K562 (cell line): Measurements from ENCODE around the gene STK33. TPM values are rescaled to one million over a fixed set of nuclear protein-coding genes. Genes with fewer than 3 reads are reported as not detected.

Experiments used
- ATAC-seq: fragments of 200-7000 bp; cut with Tn5 transposase; 3 replicates; pipeline ENCODE4 v1.9.1; 2020; ENCODE audit warnings: moderate library complexity
- BruUV-seq: library from RNA; stranded (reverse); fragments of 400-500 nt; replicated peaks from 2 replicates; lab custom pipeline; 2021; lab: Mats Ljungman, UMichigan
- CTCF ChIA-PET: fragments of 300-600 bp; formaldehyde crosslinking; extraction: SDS; loops from one replicate; lab custom pipeline; 2021; ENCODE audit warnings: low intra/inter-chr PET ratio; lab: Yijun Ruan, JAX
- POLR2A ChIA-PET: fragments of 300-600, 350-650 bp; sonication (Branson Sonifier 250); formaldehyde crosslinking; extraction: SDS; loops from one replicate; lab custom pipeline; 2021; ENCODE audit warnings: antibody characterized with exemption, inconsistent platforms; lab: Yijun Ruan, JAX
- DNase-seq, 4 experiments: peaks; one replicate each; pipeline versions ENCODE4 v3.0.0 to v3.0.0-alpha.2; 2011 to 2018; ENCODE audit warnings: low spot score in 3 of 4, mixed read lengths in 3 of 4; ENCODE audit errors: extremely low read depth in 1 of 4
- FAIRE-seq: peaks from 2 replicates; lab custom pipeline; 2011; peaks lifted over from hg19 to GRCh38; lab: Jason Lieb, UNC
- H2AFZ ChIP-seq: 2 replicates; pipeline ENCODE4 v1.6.0; 2011; ENCODE audit warnings: low read depth, low read length, control low read depth, inconsistent platforms
- H3K27ac ChIP-seq: fragments of 200-600 bp; 3 replicates; pipeline ENCODE4 v1.8.0; 2011; ENCODE audit warnings: low read depth, mild to moderate bottlenecking, control low read depth, inconsistent platforms, low read length, moderate library complexity, mixed read lengths; ENCODE audit errors: extremely low read depth
- H3K27me3 ChIP-seq, 2 experiments: fragments of 300-600 bp in 1 of 2; 2 replicates in 1 of 2; 3 replicates in 1 of 2; pipeline versions ENCODE4 v1.6.0 to v1.8.0; 2011; ENCODE audit warnings: inconsistent platforms in 2 of 2, low read length in 2 of 2, mild to moderate bottlenecking in 1 of 2, mixed read lengths in 1 of 2, moderate library complexity in 1 of 2; ENCODE audit not compliant: control insufficient read depth in 2 of 2, insufficient read depth in 2 of 2
- H3K36me3 ChIP-seq: fragments of 300-600 bp; 3 replicates; pipeline ENCODE4 v1.8.0; 2011; ENCODE audit warnings: mild to moderate bottlenecking, low read length, inconsistent platforms; ENCODE audit not compliant: control insufficient read depth, insufficient read depth
- H3K4me1 ChIP-seq, 2 experiments: fragments of 200-600 bp in 1 of 2; replicated peaks in 1 of 2; 2 replicates in 1 of 2; 3 replicates in 1 of 2; pipeline versions ENCODE4 v1.5.1 to v1.8.0; 2011; ENCODE audit warnings: inconsistent platforms in 2 of 2, low read length in 2 of 2, mild to moderate bottlenecking in 1 of 2, mixed read lengths in 1 of 2, moderate library complexity in 1 of 2; ENCODE audit not compliant: control insufficient read depth in 2 of 2, insufficient read depth in 2 of 2
- H3K4me2 ChIP-seq: 2 replicates; pipeline ENCODE4 v1.6.1; 2011; ENCODE audit warnings: low read length, control low read depth, inconsistent platforms, mixed read lengths; ENCODE audit not compliant: insufficient read depth
- H3K4me3 ChIP-seq: fragments of 200-600 bp; sonication (generic), shearing (Covaris generic); 2 replicates; pipeline ENCODE4 v1.5.1; 2016; ENCODE audit warnings: control low read depth, inconsistent platforms
- H3K79me2 ChIP-seq: fragments of 200-600 bp; 3 replicates; pipeline ENCODE4 v1.8.0; 2011; ENCODE audit warnings: low read length, inconsistent platforms; ENCODE audit not compliant: control insufficient read depth, insufficient read depth
- H3K9ac ChIP-seq, 2 experiments: 2 replicates each; pipeline versions ENCODE4 v1.6.0 to v1.6.1; 2011; ENCODE audit warnings: low read depth in 2 of 2, low read length in 2 of 2, control low read depth in 1 of 2, inconsistent platforms in 1 of 2, mild to moderate bottlenecking in 1 of 2, mixed read lengths in 1 of 2; ENCODE audit not compliant: insufficient read depth in 1 of 2
- H3K9me1 ChIP-seq: one replicate; pipeline ENCODE4 v1.6.0; 2011; ENCODE audit warnings: inconsistent platforms, mild to moderate bottlenecking, low read length, moderate library complexity; ENCODE audit not compliant: control insufficient read depth, insufficient read depth
- H3K9me3 ChIP-seq: replicated peaks from 2 replicates; pipeline ENCODE4 v1.5.1; 2011; ENCODE audit warnings: low read depth, low read length, inconsistent platforms; ENCODE audit not compliant: control insufficient read depth, insufficient read depth
- H4K20me1 ChIP-seq: replicated peaks from 2 replicates; pipeline ENCODE4 v1.6.1; 2011; ENCODE audit warnings: low read length, inconsistent platforms, mixed read lengths; ENCODE audit not compliant: control insufficient read depth, insufficient read depth
- CREB3 ChIP-seq: fragments of 450-650 bp; conservative IDR thresholded peaks from 2 replicates; pipeline ENCODE4 v1.6.1; 2016; ENCODE audit warnings: missing genetic modification characterization, low read depth, mild to moderate bottlenecking, missing compliant biosample characterization, moderate library complexity
- CTCF ChIP-seq, 3 experiments: IDR thresholded peaks in 2 of 3; conservative IDR thresholded peaks in 1 of 3; 2 replicates each; pipeline ENCODE4 v1.5.1; 2011 to 2012; ENCODE audit warnings: low read length in 3 of 3, mild to moderate bottlenecking in 3 of 3, control low read depth in 2 of 3, improper control_type of control experiment in 1 of 3, inconsistent platforms in 1 of 3, low read depth in 1 of 3, mixed read lengths in 1 of 3, moderate library complexity in 1 of 3; ENCODE audit not compliant: insufficient read depth in 2 of 3
- ERF ChIP-seq: fragments of 450-650 bp; formaldehyde crosslinking; IDR thresholded peaks from 2 replicates; pipeline ENCODE4 v1.4.0; 2020; ENCODE audit warnings: mild to moderate bottlenecking, mixed read lengths
- FOXA3 ChIP-seq, 2 experiments: fragments of 450-650 bp in 1 of 2; sonication (generic) in 1 of 2; formaldehyde crosslinking; IDR thresholded peaks in 1 of 2; conservative IDR thresholded peaks in 1 of 2; 2 replicates each; pipeline versions ENCODE4 v1.4.0 to v1.8.0; 2020 to 2022; ENCODE audit warnings: mild to moderate bottlenecking in 2 of 2, missing genetic modification reagents in 1 of 2
- GTF2B ChIP-seq: IDR thresholded peaks from 2 replicates; pipeline ENCODE4 v1.6.1; 2011; ENCODE audit not compliant: insufficient read length; ENCODE audit errors: extremely low read depth
- ILF3 ChIP-seq: fragments of 450-650 bp; IDR thresholded peaks from 2 replicates; pipeline ENCODE4 v1.6.1; 2018; ENCODE audit warnings: antibody characterized with exemption, mild to moderate bottlenecking, moderate library complexity, borderline replicate concordance
- IRF2 ChIP-seq: sonication (generic); formaldehyde crosslinking; IDR thresholded peaks from 2 replicates; pipeline ENCODE4 v1.8.1; 2022; ENCODE audit warnings: mild to moderate bottlenecking, missing genetic modification reagents
- MCM5 ChIP-seq: fragments of 450-650 bp; IDR thresholded peaks from 2 replicates; pipeline ENCODE4 v1.6.1; 2016; ENCODE audit warnings: low read depth
- NCOA6 ChIP-seq: fragments of 450-650 bp; IDR thresholded peaks from 2 replicates; pipeline ENCODE4 v1.6.1; 2017; ENCODE audit warnings: mild to moderate bottlenecking
- SREBF1 ChIP-seq: fragments of 150-350 bp; IDR thresholded peaks from 2 replicates; pipeline ENCODE4 v1.6.1; 2014; ENCODE audit warnings: antibody characterized with exemption, low read depth, low read length, borderline replicate concordance
- ZKSCAN8 ChIP-seq: fragments of 200-800 bp; sonication (Bioruptor generic); IDR thresholded peaks from 2 replicates; pipeline ENCODE4 v1.6.1; 2016; ENCODE audit warnings: missing genetic modification characterization, missing compliant biosample characterization
- ZMIZ1 ChIP-seq, 2 experiments: fragments of 150-350 bp in 1 of 2; IDR thresholded peaks; 2 replicates each; pipeline ENCODE4 v1.6.1; 2012 to 2016; ENCODE audit warnings: low read depth in 2 of 2, low read length in 2 of 2, mild to moderate bottlenecking in 1 of 2, moderate library complexity in 1 of 2
- ZNF143 ChIP-seq: sonication (generic); formaldehyde crosslinking; IDR thresholded peaks from 2 replicates; pipeline ENCODE4 v1.9.0; 2022; ENCODE audit warnings: mild to moderate bottlenecking, missing genetic modification reagents
- ZNF717 ChIP-seq: fragments of 250-450 bp; sonication (Bioruptor Pico); IDR thresholded peaks from 2 replicates; pipeline ENCODE4 v1.5.0; 2021
- ZNF77 ChIP-seq: fragments of 250-450 bp; sonication (Bioruptor Pico); IDR thresholded peaks from 2 replicates; pipeline ENCODE4 v1.5.0; 2020
- WGBS: fragments of 100-300 bp; shearing (Covaris generic); methylation state at CpG from one replicate; pipeline ENCODE4 v1.1.6; 2016; ENCODE audit warnings: low coverage, mixed read lengths; ENCODE audit not compliant: insufficient coverage; ENCODE audit errors: missing lambda C conversion rate; 5-methylcytosine and 5-hydroxymethylcytosine counted together
- in situ Hi-C: fragments of 300-500 bp; cut with MboI; formaldehyde crosslinking; loops from 4 replicates; pipeline ENCODE4 v1.15.0; 2018; ENCODE audit warnings: inconsistent platforms, mixed read lengths
- intact Hi-C: fragments of 100-400 bp; cut with micrococcal nuclease; formaldehyde crosslinking; loops from 2 replicates; pipeline ENCODE4 v1.14.2; 2022
- polyA plus RNA-seq, 8 experiments: library from polyadenylated mRNA; depleted of rRNA in 4 of 8; stranded (reverse) in 5 of 8; unstranded in 3 of 8; fragments of >200 nt; fragmentation: Nextera tagmentation in 2 of 8; fragmentation: Illumina TruSeq in 1 of 8; extraction: Ambion mirVana in 2 of 8; extraction: Trizol in 1 of 8; gene quantifications; 2 replicates each; pipeline versions ENCODE4 v1.2.1 to v1.2.3, GENCODE V29; 2011 to 2014; ENCODE audit warnings: inconsistent platforms in 1 of 8, missing spikeins in 1 of 8
- total RNA-seq, 7 experiments: library from RNA; depleted of rRNA in 6 of 7; stranded (reverse); fragments of >200 nt in 6 of 7; fragmentation: Illumina TruSeq in 2 of 7; extraction: Trizol in 2 of 7; gene quantifications; 2 replicates each; pipeline versions ENCODE4 v1.2.1 to v1.2.3, GENCODE V29; 2011 to 2021; ENCODE audit warnings: low replicate concordance in 1 of 7

The STK33 gene
- total and polyA plus RNA-seq, 9 of the 15 experiments (the other 6 are each of a cell fraction or from before 2014, with no cell fraction given): not detected

GRCh38 chr11:8426076-8426475 lies 168.0 kb downstream of the STK33 start:
- 1% methylated on average over 8 of the region's 8 CpGs for WGBS
- Histone ChIP-seq H3K4me1 (no peaks in the 10 kb centered on the region), H3K9me3 (no peaks in the 10 kb centered on the region), H3K4me3 (no peak overlapping the region), H3K4me2 (no peak overlapping the region), H3K27ac (no peak overlapping the region), H3K9ac (no peak overlapping the region), H3K79me2 (no peaks in the 10 kb centered on the region), H2AFZ (no peak overlapping the region), H3K27me3 (no peaks in the 10 kb centered on the region), H3K36me3 (no peaks in the 10 kb centered on the region), H4K20me1 (no peaks in the 10 kb centered on the region), H3K9me1 (no peaks in the 10 kb centered on the region)
- ChIA-PET CTCF (no interaction called here), POLR2A (no interaction called here)
- FAIRE-seq (no peak), DNase-seq (no peak), ATAC-seq (no peak)
- no TSS peak for BruUV-seq
- in situ Hi-C loops (no loop called here), intact Hi-C loops (no loop called here)
- no peak for TF ChIP-seq NCOA6
- no peak for TF ChIP-seq ZNF717 (CRISPR knock-in tag)
- TF ChIP-seq SREBF1: no peak
- no peak for TF ChIP-seq ZNF77 (CRISPR knock-in tag)
- TF ChIP-seq FOXA3 (CRISPR knock-in tag; conservative IDR thresholded peaks at IDR 0.05 in 1 of 2, IDR thresholded peaks at IDR 0.05 in 1 of 2): no peak
- no peak for TF ChIP-seq ZKSCAN8 (CRISPR knock-in tag)
- TF ChIP-seq CREB3 (tag): no peak
- TF ChIP-seq IRF2 (CRISPR knock-in tag): no peak
- no peak for TF ChIP-seq CTCF (IDR thresholded peaks at IDR 0.05 in 2 of 3, conservative IDR thresholded peaks at IDR 0.05 in 1 of 3; ENCODE audit: insufficient read depth in 2 of 3, low read depth in 1 of 3, low read length in 3 of 3)
- TF ChIP-seq MCM5: no peak
- no peak for TF ChIP-seq ZNF143
- no peak for TF ChIP-seq ZMIZ1 (IDR thresholded peaks at IDR 0.05; ENCODE audit: low read depth in 2 of 2, low read length in 2 of 2)
- TF ChIP-seq ERF: no peak
- TF ChIP-seq GTF2B: no peak
- no peak for TF ChIP-seq ILF3
